GM19193 (cell line): ENCODE data around the gene BABAM1.

ENCODE experiments used
- POLR2A ChIP-seq: IDR thresholded peaks from 4 replicates; pipeline ENCODE4 v1.6.1; 2011; ENCODE audit not compliant: insufficient read depth, insufficient read length; ENCODE audit errors: extremely low read depth

BABAM1 gene

GRCh38 chr19:17266975-17267788, at the start of gene BABAM1:
TSS of gene BABAM1 (plus strand) at chr19:17267443. CDS start at chr19:17268807, 1,364 bp downstream.
- peak; percentile 83 for TF ChIP-seq POLR2A

GRCh38 chr19:17219286-17219685, 48.0 kb upstream of the BABAM1 start:
- TF ChIP-seq POLR2A = no peak

- peak; percentile 13 for TF ChIP-seq POLR2A
Observed at GRCh38 chr19:17220207-17220758, 47.0 kb upstream of the BABAM1 start.

GRCh38 chr19:17225053-17225452, 42.2 kb upstream of the BABAM1 start:
- no peak for TF ChIP-seq POLR2A

- TF ChIP-seq POLR2A = peak; percentile 89
Observed at GRCh38 chr19:17226002-17226933, 41.0 kb upstream of the BABAM1 start, which contains the start of gene OCEL1. TSS of gene OCEL1 (plus strand) at chr19:17226226. CDS start at chr19:17226248, 22 bp downstream.

- no peak for TF ChIP-seq POLR2A
Observed at GRCh38 chr19:17227798-17228367, 39.4 kb upstream of the BABAM1 start.

GRCh38 chr19:17229890-17230289, 37.4 kb upstream of the BABAM1 start:
- TF ChIP-seq POLR2A = no peak

GRCh38 chr19:17232258-17232657, 35.0 kb upstream of the BABAM1 start:
- no peak for TF ChIP-seq POLR2A

GRCh38 chr19:17234911-17235299, 32.3 kb upstream of the BABAM1 start:
- no peak for TF ChIP-seq POLR2A

GRCh38 chr19:17235300-17235970, 31.8 kb upstream of the BABAM1 start:
- TF ChIP-seq POLR2A = peak; percentile 51

GRCh38 chr19:17235971-17236777, 31.1 kb upstream of the BABAM1 start:
- TF ChIP-seq POLR2A = peak; percentile 36

GRCh38 chr19:17236811-17237543, 30.3 kb upstream of the BABAM1 start:
- no peak for TF ChIP-seq POLR2A
